Left lung (tissue), 10 donors: ENCODE results near the gene BBS9. TPM values are rescaled to one million over a fixed set of nuclear protein-coding genes. Genes with fewer than 3 reads are reported as not detected.

Source experiments
- ATAC-seq: fragments of 200-7000 bp; cut with Tn5 transposase; one replicate; pipeline ENCODE4 v1.9.1; 2020; ENCODE audit warnings: moderate library complexity
- DNase-seq, 4 donors: peaks; one replicate each; pipeline ENCODE4 v3.0.0-alpha.2; 2013 to 2020
- H3K27ac ChIP-seq, 2 donors: fragments of 200-600 bp; sonication (generic) in 1 of 2; one replicate each; pipeline versions ENCODE4 v1.5.0 to v1.8.0; 2020 to 2021
- H3K27me3 ChIP-seq, 2 donors: fragments of 200-600 bp; sonication (generic) in 1 of 2; one replicate each; pipeline versions ENCODE4 v1.5.0 to v1.8.0; 2020 to 2021
- H3K36me3 ChIP-seq, 2 donors: fragments of 200-600 bp; sonication (generic) in 1 of 2; one replicate each; pipeline versions ENCODE4 v1.5.0 to v1.8.0; 2020 to 2021
- H3K4me1 ChIP-seq, 2 donors: fragments of 200-600 bp; one replicate each; pipeline ENCODE4 v1.8.0; 2021
- H3K4me3 ChIP-seq, 2 donors: fragments of 200-600 bp; sonication (generic) in 1 of 2; one replicate each; pipeline versions ENCODE4 v1.5.0 to v1.8.0; 2020 to 2021; ENCODE audit warnings: mild to moderate bottlenecking in 1 of 2
- H3K9me3 ChIP-seq, 2 donors: fragments of 200-600 bp; sonication (generic) in 1 of 2; one replicate each; pipeline versions ENCODE4 v1.5.0 to v1.8.0; 2020 to 2021
- CTCF ChIP-seq, 2 donors: fragments of 200-600 bp; sonication (generic) in 1 of 2; IDR thresholded peaks; one replicate each; pipeline versions ENCODE4 v1.5.0 to v1.8.0; 2021; ENCODE audit warnings: antibody characterized with exemption in 2 of 2
- intact Hi-C, 2 donors: fragments of 100-400 bp; cut with DNase I; formaldehyde crosslinking; loops; one replicate each; pipeline versions ENCODE4 v1.11.2 to v1.14.2; 2022
- polyA plus RNA-seq, 6 donors: library from polyadenylated mRNA; unstranded; fragments of 120-200 nt; gene quantifications; one replicate each; pipeline ENCODE4 v1.2.1, GENCODE V29; 2013; ENCODE audit not compliant: insufficient read length in 6 of 6
- total RNA-seq, 2 donors: library from RNA; stranded (reverse); fragmentation: NEBNext Ultra II Directional; extraction: Animal tissue kit (Norgen Biotek cat#: 25700); gene quantifications; one replicate each; pipeline ENCODE4 v1.2.1, GENCODE V29; 2021
- donor health status: DM: no; HTN: yes; CAD: no.
- donor health status: DM: no; HTN: no; CAD: no.

The BBS9 gene
- total and polyA plus RNA-seq, 8 donors = 14.5 to 25.1 (median 19.1) TPM

- peak overlapping the region; percentile 86 to 95 for H3K4me3 ChIP-seq
- no peaks in the 10 kb centered on the region for H3K27me3 ChIP-seq
- H3K9me3 ChIP-seq = no peaks in the 10 kb centered on the region
- intact Hi-C loops = no loop called here
- H3K27ac ChIP-seq = peak overlapping the region; percentile 78 to 81
- peak; percentile 24 for ATAC-seq
- peaks cover 0 to under 1% of the 10 kb centered on the region in 2 donors for H3K36me3 ChIP-seq
- H3K4me1 ChIP-seq = peaks cover 21 to 34% of the 10 kb centered on the region in 2 donors
- TF ChIP-seq CTCF (IDR thresholded peaks at IDR 0.05) = no peak
- peak in 1 of 4 donors; percentile 10 for DNase-seq
These were observed 20.8 kb upstream of the BBS9 start for GRCh38 chr7:33108554-33109004.

- peak; percentile 46 to 65 for TF ChIP-seq CTCF (IDR thresholded peaks at IDR 0.05)
- Histone ChIP-seq H3K4me3 (peak within 1 kb of the TSS; percentile 86 to 95), H3K27ac (peak within 1 kb of the TSS; percentile 78 to 81), H3K4me1 (peaks cover 21 to 34% of the 10 kb centered on the region in 2 donors), H3K36me3 (no peaks in the 10 kb centered on the region), H3K9me3 (no peaks in the 10 kb centered on the region), H3K27me3 (no peaks in the 10 kb centered on the region)
- ATAC-seq (peak; percentile 90), DNase-seq (peak; percentile 70 to 96 (median 80))
- intact Hi-C loops = no loop called here
These were observed 20.2 kb upstream of the BBS9 start, which contains the start of gene RP9 for GRCh38 chr7:33109005-33109757. Gene RP9, minus strand, starts transcription at chr7:33109404. Its CDS starts 32 bp downstream, at chr7:33109372.

GRCh38 chr7:33109758-33110238, 19.6 kb upstream of the BBS9 start:
- Histone ChIP-seq H3K27me3 (no peaks in the 10 kb centered on the region), H3K9me3 (no peaks in the 10 kb centered on the region), H3K27ac (no peak overlapping the region), H3K4me1 (peaks cover 21 to 34% of the 10 kb centered on the region in 2 donors), H3K36me3 (no peaks in the 10 kb centered on the region), H3K4me3 (peak overlapping the region; percentile 86 to 95)
- TF ChIP-seq CTCF (IDR thresholded peaks at IDR 0.05) = no peak
- intact Hi-C loops = no loop called here
- peak in 1 of 4 donors; percentile 24 for DNase-seq
- ATAC-seq = no peak

GRCh38 chr7:33111614-33112013, 17.8 kb upstream of the BBS9 start:
- Histone ChIP-seq H3K27ac (no peak overlapping the region), H3K36me3 (no peaks in the 10 kb centered on the region), H3K4me1 (peaks cover 18 to 28% of the 10 kb centered on the region in 2 donors), H3K27me3 (no peaks in the 10 kb centered on the region), H3K9me3 (no peaks in the 10 kb centered on the region), H3K4me3 (no peak overlapping the region)
- intact Hi-C loops = no loop called here
- DNase-seq (no peak), ATAC-seq (no peak)
- no peak for TF ChIP-seq CTCF (IDR thresholded peaks at IDR 0.05)

GRCh38 chr7:33114976-33115375, 14.4 kb upstream of the BBS9 start:
- no peak for TF ChIP-seq CTCF (IDR thresholded peaks at IDR 0.05)
- intact Hi-C loops = no loop called here

More at GRCh38 chr7:33114976-33115375, 14.4 kb upstream of the BBS9 start:
- Histone ChIP-seq H3K4me3 (no peak overlapping the region), H3K27me3 (no peaks in the 10 kb centered on the region), H3K27ac (no peak overlapping the region), H3K36me3 (no peaks in the 10 kb centered on the region), H3K4me1 (peaks cover 1 to 2% of the 10 kb centered on the region in 2 donors), H3K9me3 (peaks cover 0 to 13% of the 10 kb centered on the region in 2 donors)
- ATAC-seq = no peak
- DNase-seq = peak in 1 of 4 donors; percentile 62
